Brain pericyte (primary cell): ENCODE measurements around the gene SMARCA1.

Experiments
- DNase-seq: peaks from one replicate; pipeline ENCODE4 v3.0.0-alpha.2; 2012; ENCODE audit warnings: low read depth, low spot score

The SMARCA1 gene

DNA sequence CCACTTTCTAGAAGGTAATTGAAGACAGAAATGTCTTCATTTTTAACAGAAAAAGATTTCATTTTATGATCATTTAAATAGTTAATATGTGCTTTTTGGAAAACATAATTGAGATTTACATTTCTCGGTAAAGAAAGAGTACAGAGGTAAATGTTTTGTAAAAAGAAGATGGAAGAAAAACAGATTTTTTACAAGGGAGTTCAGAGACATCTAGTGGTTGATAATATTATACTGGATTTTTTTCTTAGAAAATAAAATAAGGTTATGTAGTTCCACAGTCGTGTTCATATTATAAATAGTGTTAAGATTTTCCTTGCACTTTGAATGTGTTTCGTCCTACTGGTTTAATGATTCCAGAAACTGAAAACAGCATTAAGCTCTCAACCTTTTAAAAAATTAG, 60.6 kb downstream of the SMARCA1 start:
- no peak for DNase-seq

DNA sequence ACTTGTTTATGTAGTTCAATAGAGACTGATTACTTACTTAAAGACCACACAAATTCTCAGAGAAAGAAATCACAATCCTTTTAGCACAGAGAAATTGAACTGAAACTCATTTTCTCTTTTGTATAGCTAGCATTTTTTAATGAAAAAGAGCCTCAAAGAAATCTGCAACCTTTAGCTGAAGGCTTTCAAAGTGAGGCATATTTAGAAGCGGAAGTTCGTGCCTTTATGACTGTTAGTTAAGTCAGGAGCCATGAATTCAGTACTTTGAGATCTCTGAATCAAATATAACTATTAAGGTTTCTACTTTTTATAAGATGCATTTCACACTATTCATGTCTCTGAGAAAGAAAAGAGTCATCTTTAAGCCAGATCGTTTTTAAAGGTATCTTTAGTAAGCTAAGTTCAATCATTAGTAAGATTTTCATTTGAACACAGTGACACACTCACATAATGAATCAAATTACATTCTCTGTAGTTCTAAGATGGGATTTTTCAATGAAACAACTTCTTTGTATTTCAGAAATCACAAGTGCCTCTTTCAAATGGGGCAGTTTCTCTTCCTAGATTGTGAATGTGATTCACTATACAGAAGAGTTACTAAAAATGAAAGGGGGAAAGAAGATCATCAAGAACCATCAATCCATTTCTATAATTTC, 61.4 kb downstream of the SMARCA1 start:
- DNase-seq = no peak

DNA sequence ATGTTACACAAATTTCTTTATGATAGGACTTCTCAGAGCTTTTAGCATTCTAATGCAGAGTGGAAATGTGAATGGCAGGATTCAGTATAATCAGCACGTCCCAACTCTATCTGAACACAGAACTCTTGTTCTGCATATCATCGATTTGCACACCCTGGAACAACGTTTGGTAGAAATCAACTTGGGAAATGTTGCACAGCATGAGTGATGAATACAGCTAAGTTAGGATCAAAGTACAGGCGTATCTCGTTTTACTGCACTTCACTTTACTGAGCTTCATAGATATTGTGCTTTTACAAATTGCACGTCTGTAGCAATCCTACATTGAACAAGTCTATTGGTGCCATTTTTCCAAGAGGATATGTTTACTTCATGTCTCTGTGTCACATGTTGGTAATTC, 70.8 kb downstream of the SMARCA1 start:
- no peak for DNase-seq

DNA sequence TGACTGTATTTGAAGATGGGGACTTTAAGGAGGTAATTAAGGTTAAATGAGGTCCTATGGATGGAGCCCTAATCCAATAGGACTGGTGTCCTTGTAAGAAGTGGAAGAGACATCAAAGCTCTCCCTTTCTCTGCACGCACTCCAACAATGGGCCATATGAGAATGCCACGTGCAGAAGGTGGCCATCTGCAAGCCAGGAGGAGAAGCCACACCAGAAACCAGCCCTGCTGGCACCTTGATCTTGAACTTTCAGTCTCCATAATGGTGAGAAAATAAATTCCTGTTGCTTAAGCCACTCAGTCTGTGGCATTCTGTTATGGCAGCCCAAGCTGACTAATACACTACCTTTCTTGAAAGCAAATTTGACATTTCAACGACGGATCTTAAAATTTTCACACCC, 73.2 kb downstream of the SMARCA1 start:
- no peak for DNase-seq

DNA sequence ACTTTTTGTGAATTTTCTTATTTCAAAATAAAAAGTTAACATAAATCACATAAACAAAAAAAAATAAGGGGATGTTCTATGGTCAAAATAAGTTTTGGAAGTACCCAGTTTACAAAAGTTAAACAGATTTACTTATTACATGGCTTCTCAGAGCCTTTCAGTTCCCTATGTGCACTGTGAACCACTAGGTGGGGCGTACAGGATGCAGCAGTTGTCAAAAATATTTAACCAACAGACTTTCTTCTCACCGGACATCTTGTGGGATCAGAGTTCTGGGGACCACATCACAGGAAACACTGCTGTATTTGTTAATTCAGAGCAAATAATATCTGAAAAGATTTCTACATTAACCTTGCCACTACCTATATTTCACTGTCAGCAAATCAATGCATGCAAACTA, 74.1 kb downstream of the SMARCA1 start:
- DNase-seq = no peak

DNA sequence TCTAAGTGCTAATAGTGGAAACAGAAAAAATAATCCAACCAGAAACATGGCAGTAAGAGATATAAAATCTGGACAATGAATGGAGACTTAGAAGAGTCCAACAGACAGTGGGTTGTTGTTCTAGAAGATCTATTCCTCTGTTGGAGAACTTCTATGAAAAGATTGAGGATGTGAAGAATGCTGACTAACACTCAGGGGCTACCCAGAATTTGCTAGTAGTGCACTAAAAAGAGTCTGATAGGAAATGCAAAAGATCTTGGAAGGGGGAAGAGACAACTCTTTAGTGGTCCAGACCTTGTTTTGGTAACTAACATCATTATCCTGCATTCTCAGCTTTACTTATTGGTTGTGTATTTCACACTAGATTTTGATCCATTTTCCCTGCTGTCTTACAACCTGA, 77.9 kb downstream of the SMARCA1 start:
- DNase-seq = no peak

DNA sequence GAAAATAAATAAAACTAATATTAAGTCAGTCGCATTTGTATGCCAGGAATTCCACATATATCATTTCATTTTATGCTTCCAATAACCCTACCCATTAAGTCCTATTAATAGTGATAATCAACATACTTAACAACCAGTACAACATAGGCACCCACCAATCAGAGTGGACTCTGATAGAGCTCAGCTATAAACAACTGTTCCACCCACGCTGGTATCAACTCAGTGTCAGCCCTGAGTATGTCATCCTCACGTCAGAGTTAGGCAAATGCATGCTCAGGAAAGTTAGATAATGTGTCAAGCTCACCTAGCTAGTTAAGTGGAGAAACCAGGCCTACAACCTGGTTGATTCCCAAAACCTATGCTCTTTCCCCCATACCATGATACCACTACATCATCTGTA, 89.3 kb downstream of the SMARCA1 start:
- no peak for DNase-seq

DNA sequence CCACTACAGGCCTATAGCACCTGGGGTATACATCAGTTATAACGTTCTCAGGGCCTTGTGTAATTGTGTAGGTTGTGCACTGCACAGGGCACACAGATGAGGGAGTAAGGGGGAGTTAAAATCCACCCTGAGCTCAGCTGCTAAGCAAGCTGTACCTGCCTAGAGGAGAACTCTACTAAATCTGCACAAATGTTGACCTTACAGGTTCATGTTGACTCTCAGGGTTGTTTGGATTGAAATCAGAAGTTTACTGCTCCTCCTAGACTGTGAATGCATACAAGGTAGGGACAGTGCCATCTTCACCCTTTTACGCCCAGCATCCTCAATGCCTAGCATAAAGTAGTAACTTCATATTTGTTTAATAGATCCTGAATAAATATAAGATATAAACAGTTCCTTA, 89.8 kb downstream of the SMARCA1 start:
- DNase-seq = no peak

DNA sequence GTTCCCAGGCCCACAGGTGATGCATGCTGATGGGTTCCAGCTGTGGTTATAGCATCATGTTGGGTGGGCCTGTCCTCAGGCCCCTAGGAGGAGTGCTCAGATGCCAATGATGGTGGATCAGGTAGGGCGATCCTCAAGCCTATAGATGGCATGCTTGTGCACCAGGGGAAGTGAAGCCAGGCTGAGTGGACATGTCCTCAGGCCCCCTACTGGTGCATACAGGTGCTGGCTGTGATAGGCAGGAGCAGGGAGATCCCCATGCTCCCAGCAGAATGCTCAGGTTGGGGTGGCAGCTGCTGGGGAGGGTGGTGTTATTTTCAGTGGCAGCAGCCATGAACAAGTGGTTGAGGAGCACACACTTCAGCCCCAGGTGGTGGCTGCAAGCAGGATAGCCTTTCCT, 96.0 kb downstream of the SMARCA1 start:
- no peak for DNase-seq

DNA sequence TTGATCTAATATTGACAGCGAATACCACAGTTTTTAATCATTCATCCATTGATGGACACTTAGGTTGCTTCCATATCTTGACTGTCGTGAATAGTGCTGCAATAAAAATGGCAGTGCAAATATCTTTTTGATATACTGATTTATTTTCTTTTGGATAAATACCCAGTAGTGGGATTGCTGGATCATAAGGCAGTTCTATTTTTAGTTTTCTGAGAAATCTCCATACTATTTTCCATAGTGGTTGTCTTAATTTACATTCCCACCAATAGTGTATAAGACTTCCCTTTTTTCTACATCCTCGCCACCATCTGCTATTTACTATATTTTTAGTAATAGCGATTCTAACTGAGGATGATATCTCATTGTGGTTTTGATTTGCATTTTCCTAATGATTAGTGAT, 100.1 kb downstream of the SMARCA1 start:
- DNase-seq = no peak

DNA sequence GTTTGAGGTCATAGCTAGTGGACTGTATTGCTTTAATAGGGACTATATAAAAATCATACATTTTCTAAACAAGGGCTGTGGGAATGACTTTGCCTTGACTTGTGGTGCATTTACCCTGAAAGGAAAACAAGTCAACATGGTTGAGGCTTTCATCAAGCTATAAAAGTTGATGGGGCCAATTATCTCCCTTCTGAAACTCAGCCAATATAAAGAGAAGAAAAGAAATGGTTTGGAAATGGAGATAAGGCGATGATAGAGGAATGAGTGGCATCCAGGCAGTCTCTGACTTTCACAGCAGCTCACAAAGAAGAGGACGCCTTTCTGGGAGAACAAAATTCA, 118.7 kb downstream of the SMARCA1 start:
- no peak for DNase-seq

DNA sequence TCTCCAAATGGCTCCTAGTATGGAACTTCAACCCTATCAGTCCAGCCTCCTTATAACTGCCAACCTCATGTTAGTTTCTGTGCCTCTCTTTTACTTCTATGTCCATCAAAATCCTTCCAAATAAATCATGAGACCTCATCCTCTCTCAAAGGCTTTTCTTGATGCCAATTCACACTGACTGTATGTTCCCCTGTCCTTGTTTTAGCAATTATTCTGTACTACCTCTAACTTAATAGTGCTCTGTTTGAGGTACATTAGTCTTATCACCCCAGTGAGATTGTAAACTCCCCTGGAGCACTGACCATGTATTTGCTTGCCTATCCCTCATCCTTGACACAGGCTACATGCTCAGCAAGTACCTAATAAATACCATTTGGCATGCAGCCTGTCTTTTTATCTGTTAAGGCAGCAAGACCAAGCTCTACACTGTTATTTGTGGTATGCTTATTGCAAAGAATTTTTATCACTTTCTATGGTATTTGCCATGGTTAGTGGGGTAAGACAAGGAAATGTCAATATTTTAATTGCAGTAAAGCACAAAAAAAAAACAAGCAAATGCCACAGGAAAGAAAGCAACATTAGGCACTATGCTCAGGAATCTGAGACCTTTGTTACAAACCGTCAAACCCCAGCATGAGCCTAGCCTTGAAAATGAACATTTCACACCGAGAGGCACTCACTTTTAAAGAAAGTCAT, 119.2 kb downstream of the SMARCA1 start:
- DNase-seq = no peak
